ENCODE measurements around the gene MTLN.
"Not testable (repeated sequence)": the region's sequence is repeated elsewhere in the genome, so short reads cannot be mapped to it uniquely, and the experiment has no call there.

Gene MTLN

GRCh38 chr2:110198016-110198415, 14.3 kb downstream of the MTLN start:
- no peak for DNase-seq

- DNase-seq: no peak
These were observed 14.9 kb downstream of the MTLN start for GRCh38 chr2:110197452-110197851.

GRCh38 chr2:110190169-110190568, 22.2 kb downstream of the MTLN start:
- DNase-seq: not testable (repeated sequence)

- DNase-seq: no peak
These were observed 29.9 kb downstream of the MTLN start for GRCh38 chr2:110182449-110182848.

GRCh38 chr2:110180036-110180435, 32.3 kb downstream of the MTLN start:
- DNase-seq: no peak

- no peak for DNase-seq
These were observed 38.8 kb downstream of the MTLN start for GRCh38 chr2:110173523-110173922.

- no peak for DNase-seq
These were observed 39.8 kb downstream of the MTLN start for GRCh38 chr2:110172506-110172905.

GRCh38 chr2:110170102-110170501, 42.2 kb downstream of the MTLN start:
- no peak for DNase-seq

GRCh38 chr2:110167326-110168000, 44.9 kb downstream of the MTLN start:
- no peak for DNase-seq

GRCh38 chr2:110166266-110166665, 46.1 kb downstream of the MTLN start:
- DNase-seq: no peak
